Liver (tissue), 3 donors: ENCODE measurements around the gene PSME2.

Experiments
- EGR1 ChIP-seq, 2 donors: IDR thresholded peaks; 2 replicates each; pipeline ENCODE4 v1.6.1; 2016 to 2018; ENCODE audit warnings: antibody characterized with exemption in 2 of 2, low read depth in 2 of 2
- FOXA1 ChIP-seq: IDR thresholded peaks from 2 replicates; pipeline ENCODE4 v1.6.1; 2016; ENCODE audit warnings: antibody characterized with exemption
- MAX ChIP-seq: IDR thresholded peaks from 2 replicates; pipeline ENCODE4 v1.6.1; 2016; ENCODE audit warnings: antibody characterized with exemption
- RAD21 ChIP-seq, 2 donors: IDR thresholded peaks; 2 replicates each; pipeline ENCODE4 v1.6.1; 2016; ENCODE audit warnings: antibody characterized with exemption in 2 of 2, mild to moderate bottlenecking in 2 of 2
- RXRA ChIP-seq, 2 donors: IDR thresholded peaks; 2 replicates each; pipeline ENCODE4 v1.6.1; 2017 to 2018; ENCODE audit warnings: antibody characterized with exemption in 2 of 2, mild to moderate bottlenecking in 1 of 2
- SP1 ChIP-seq: IDR thresholded peaks from 2 replicates; pipeline ENCODE4 v1.6.1; 2018; ENCODE audit warnings: antibody characterized with exemption, mild to moderate bottlenecking
- TAF1 ChIP-seq: conservative IDR thresholded peaks from 2 replicates; pipeline ENCODE4 v1.6.1; 2016; ENCODE audit warnings: antibody characterized with exemption, mild to moderate bottlenecking
- YY1 ChIP-seq: IDR thresholded peaks from 2 replicates; pipeline ENCODE4 v1.6.1; 2016; ENCODE audit warnings: antibody characterized with exemption, mild to moderate bottlenecking
- TF ChIP-seq, protein P1 (sequence below): fragments of 150-350 bp; IDR thresholded peaks from 2 replicates; pipeline ENCODE4 v1.5.1; 2017; ENCODE audit warnings: improper control_type of control experiment, low read depth, low read length; ENCODE audit not compliant: missing input control
- TF ChIP-seq, protein P2 (sequence below): IDR thresholded peaks from 2 replicates; pipeline ENCODE4 v1.6.1; 2016; ENCODE audit warnings: antibody characterized with exemption, mild to moderate bottlenecking
- donor health status: healthy.
- donor health status: healthy.

- TF ChIP-seq RXRA (IDR thresholded peaks at IDR 0.05) (no peak), SP1 (no peak), RAD21 (IDR thresholded peaks at IDR 0.05) (no peak), MAX (no peak), EGR1 (IDR thresholded peaks at IDR 0.05; ENCODE audit: low read depth in 2 of 2) (no peak), FOXA1 (no peak), TAF1 (no peak), YY1 (no peak)
- TF ChIP-seq, protein P1, sequence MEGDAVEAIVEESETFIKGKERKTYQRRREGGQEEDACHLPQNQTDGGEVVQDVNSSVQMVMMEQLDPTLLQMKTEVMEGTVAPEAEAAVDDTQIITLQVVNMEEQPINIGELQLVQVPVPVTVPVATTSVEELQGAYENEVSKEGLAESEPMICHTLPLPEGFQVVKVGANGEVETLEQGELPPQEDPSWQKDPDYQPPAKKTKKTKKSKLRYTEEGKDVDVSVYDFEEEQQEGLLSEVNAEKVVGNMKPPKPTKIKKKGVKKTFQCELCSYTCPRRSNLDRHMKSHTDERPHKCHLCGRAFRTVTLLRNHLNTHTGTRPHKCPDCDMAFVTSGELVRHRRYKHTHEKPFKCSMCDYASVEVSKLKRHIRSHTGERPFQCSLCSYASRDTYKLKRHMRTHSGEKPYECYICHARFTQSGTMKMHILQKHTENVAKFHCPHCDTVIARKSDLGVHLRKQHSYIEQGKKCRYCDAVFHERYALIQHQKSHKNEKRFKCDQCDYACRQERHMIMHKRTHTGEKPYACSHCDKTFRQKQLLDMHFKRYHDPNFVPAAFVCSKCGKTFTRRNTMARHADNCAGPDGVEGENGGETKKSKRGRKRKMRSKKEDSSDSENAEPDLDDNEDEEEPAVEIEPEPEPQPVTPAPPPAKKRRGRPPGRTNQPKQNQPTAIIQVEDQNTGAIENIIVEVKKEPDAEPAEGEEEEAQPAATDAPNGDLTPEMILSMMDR = no peak
- TF ChIP-seq, protein P2, sequence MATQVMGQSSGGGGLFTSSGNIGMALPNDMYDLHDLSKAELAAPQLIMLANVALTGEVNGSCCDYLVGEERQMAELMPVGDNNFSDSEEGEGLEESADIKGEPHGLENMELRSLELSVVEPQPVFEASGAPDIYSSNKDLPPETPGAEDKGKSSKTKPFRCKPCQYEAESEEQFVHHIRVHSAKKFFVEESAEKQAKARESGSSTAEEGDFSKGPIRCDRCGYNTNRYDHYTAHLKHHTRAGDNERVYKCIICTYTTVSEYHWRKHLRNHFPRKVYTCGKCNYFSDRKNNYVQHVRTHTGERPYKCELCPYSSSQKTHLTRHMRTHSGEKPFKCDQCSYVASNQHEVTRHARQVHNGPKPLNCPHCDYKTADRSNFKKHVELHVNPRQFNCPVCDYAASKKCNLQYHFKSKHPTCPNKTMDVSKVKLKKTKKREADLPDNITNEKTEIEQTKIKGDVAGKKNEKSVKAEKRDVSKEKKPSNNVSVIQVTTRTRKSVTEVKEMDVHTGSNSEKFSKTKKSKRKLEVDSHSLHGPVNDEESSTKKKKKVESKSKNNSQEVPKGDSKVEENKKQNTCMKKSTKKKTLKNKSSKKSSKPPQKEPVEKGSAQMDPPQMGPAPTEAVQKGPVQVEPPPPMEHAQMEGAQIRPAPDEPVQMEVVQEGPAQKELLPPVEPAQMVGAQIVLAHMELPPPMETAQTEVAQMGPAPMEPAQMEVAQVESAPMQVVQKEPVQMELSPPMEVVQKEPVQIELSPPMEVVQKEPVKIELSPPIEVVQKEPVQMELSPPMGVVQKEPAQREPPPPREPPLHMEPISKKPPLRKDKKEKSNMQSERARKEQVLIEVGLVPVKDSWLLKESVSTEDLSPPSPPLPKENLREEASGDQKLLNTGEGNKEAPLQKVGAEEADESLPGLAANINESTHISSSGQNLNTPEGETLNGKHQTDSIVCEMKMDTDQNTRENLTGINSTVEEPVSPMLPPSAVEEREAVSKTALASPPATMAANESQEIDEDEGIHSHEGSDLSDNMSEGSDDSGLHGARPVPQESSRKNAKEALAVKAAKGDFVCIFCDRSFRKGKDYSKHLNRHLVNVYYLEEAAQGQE = no peak
These were observed 40.6 kb upstream of the PSME2 start for GRCh38 chr14:24186831-24187538.
